OCI-LY1 (cell line): ENCODE data around the gene ALPK3.

ENCODE experiments used
- H2AFZ ChIP-seq: fragments of 200-600 bp; sonication (generic), shearing (Covaris generic); 2 replicates; pipeline ENCODE4 v1.6.0; 2014; ENCODE audit warnings: antibody characterized with exemption, mild to moderate bottlenecking, low read length
- H3F3A ChIP-seq: fragments of 200-600 bp; sonication (generic), shearing (Covaris generic); 2 replicates; pipeline ENCODE4 v1.6.0; 2014; ENCODE audit warnings: mild to moderate bottlenecking, antibody characterized with exemption, low read length, moderate library complexity; ENCODE audit not compliant: insufficient read depth
- H3K27ac ChIP-seq: fragments of 200-600 bp; sonication (generic); 2 replicates; pipeline ENCODE4 v1.5.1; 2014; ENCODE audit warnings: low read length, mixed run types, mild to moderate bottlenecking, low read depth; ENCODE audit not compliant: poor library complexity, severe bottlenecking
- H3K27me3 ChIP-seq: fragments of 200-600 bp; sonication (generic); 2 replicates; pipeline ENCODE4 v1.6.0; 2014; ENCODE audit warnings: antibody characterized with exemption, mild to moderate bottlenecking, low read length, moderate library complexity; ENCODE audit not compliant: insufficient read depth
- H3K36me3 ChIP-seq: fragments of 200-600 bp; sonication (generic); 2 replicates; pipeline ENCODE4 v1.6.1; 2014; ENCODE audit warnings: mild to moderate bottlenecking, antibody characterized with exemption, low read length, moderate library complexity, mixed read lengths; ENCODE audit not compliant: insufficient read depth
- H3K4me1 ChIP-seq: fragments of 200-600 bp; sonication (generic); 2 replicates; pipeline ENCODE4 v1.5.1; 2014; ENCODE audit warnings: mild to moderate bottlenecking, low read length, moderate library complexity; ENCODE audit not compliant: insufficient read depth, severe bottlenecking
- H3K4me2 ChIP-seq: fragments of 200-600 bp; sonication (generic), shearing (Covaris generic); 2 replicates; pipeline ENCODE4 v1.6.1; 2014; ENCODE audit warnings: low read length
- H3K4me3 ChIP-seq: fragments of 200-600 bp; sonication (generic); 2 replicates; pipeline ENCODE4 v1.5.1; 2014; ENCODE audit warnings: low read length, low read depth, mild to moderate bottlenecking, mixed read lengths; ENCODE audit not compliant: poor library complexity, severe bottlenecking
- H3K79me2 ChIP-seq: fragments of 200-600 bp; shearing (Covaris generic); 2 replicates; pipeline ENCODE4 v1.6.1; 2016; ENCODE audit warnings: mixed run types, low read length, mixed read lengths; ENCODE audit not compliant: insufficient read depth
- H3K9ac ChIP-seq: fragments of 200-600 bp; sonication (generic), shearing (Covaris generic); 2 replicates; pipeline ENCODE4 v1.6.1; 2014; ENCODE audit warnings: mild to moderate bottlenecking, low read length, mixed read lengths
- H3K9me2 ChIP-seq: fragments of 200-600 bp; sonication (generic), shearing (Covaris generic); 2 replicates; pipeline ENCODE4 v1.6.1; 2014; ENCODE audit warnings: low read depth, mild to moderate bottlenecking, low read length, mixed read lengths
- H3K9me3 ChIP-seq: fragments of 200-600 bp; shearing (Covaris generic); 2 replicates; pipeline ENCODE4 v1.6.1; 2014; ENCODE audit warnings: low read length, mixed read lengths
- H4K20me1 ChIP-seq: fragments of 200-600 bp; sonication (generic), shearing (Covaris generic); 2 replicates; pipeline ENCODE4 v1.6.0; 2016; ENCODE audit warnings: mild to moderate bottlenecking, low read length; ENCODE audit not compliant: insufficient read depth
- EZH2 ChIP-seq: fragments of 200-600 bp; sonication (generic), shearing (Covaris generic); IDR thresholded peaks from 2 replicates; pipeline ENCODE4 v1.8.0; 2017; ENCODE audit warnings: borderline replicate concordance, mixed run types, mild to moderate bottlenecking, antibody characterized with exemption, low read length, moderate library complexity, mixed read lengths
- TF ChIP-seq, protein P1 (sequence below): fragments of 200-600 bp; sonication (generic), shearing (Covaris generic); IDR thresholded peaks from 2 replicates; pipeline ENCODE4 v1.5.1; 2017; ENCODE audit warnings: mild to moderate bottlenecking, antibody characterized with exemption, low read length, moderate library complexity, mixed read lengths

Gene ALPK3

DNA sequence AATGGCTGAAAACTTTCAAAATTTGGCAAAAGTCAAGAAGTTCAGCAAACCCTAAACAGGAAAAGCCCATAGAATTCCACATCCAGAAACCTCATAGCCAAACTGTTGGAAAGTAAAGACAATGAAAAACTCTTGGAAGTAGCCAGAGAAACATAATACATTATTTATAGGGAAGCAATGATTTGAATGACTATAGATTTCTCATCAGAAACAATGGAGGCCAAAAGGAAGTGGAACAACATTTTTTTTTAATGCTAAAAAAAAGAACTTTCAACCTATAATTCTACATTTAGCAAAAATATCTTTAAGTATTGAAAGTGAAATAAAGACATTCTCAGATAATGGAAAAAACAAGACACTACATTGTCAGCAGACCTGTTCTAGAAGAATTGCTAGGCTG is 30.2 kb downstream of the ALPK3 start:
- H3K9me3 ChIP-seq, result peaks cover 5% of the 10 kb centered on the region; the same call in 1 of the 2 replicates
- no peaks in the 10 kb centered on the region for H3K4me1 ChIP-seq
- no peaks in the 10 kb centered on the region for H4K20me1 ChIP-seq
- no peaks in the 10 kb centered on the region for H3F3A ChIP-seq
- no peaks in the 10 kb centered on the region for H3K36me3 ChIP-seq
- no peaks in the 10 kb centered on the region for H3K9me2 ChIP-seq
- no peak overlapping the region for H3K27ac ChIP-seq
- no peak overlapping the region for H3K4me3 ChIP-seq
- no peaks in the 10 kb centered on the region for H3K79me2 ChIP-seq
- H3K9ac ChIP-seq, result no peak overlapping the region
- H2AFZ ChIP-seq, result no peak overlapping the region
- TF ChIP-seq EZH2, result no peak
- TF ChIP-seq, protein P1, sequence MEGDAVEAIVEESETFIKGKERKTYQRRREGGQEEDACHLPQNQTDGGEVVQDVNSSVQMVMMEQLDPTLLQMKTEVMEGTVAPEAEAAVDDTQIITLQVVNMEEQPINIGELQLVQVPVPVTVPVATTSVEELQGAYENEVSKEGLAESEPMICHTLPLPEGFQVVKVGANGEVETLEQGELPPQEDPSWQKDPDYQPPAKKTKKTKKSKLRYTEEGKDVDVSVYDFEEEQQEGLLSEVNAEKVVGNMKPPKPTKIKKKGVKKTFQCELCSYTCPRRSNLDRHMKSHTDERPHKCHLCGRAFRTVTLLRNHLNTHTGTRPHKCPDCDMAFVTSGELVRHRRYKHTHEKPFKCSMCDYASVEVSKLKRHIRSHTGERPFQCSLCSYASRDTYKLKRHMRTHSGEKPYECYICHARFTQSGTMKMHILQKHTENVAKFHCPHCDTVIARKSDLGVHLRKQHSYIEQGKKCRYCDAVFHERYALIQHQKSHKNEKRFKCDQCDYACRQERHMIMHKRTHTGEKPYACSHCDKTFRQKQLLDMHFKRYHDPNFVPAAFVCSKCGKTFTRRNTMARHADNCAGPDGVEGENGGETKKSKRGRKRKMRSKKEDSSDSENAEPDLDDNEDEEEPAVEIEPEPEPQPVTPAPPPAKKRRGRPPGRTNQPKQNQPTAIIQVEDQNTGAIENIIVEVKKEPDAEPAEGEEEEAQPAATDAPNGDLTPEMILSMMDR, result no peak
- H3K4me2 ChIP-seq, result no peak overlapping the region
- H3K27me3 ChIP-seq, result no peaks in the 10 kb centered on the region

DNA sequence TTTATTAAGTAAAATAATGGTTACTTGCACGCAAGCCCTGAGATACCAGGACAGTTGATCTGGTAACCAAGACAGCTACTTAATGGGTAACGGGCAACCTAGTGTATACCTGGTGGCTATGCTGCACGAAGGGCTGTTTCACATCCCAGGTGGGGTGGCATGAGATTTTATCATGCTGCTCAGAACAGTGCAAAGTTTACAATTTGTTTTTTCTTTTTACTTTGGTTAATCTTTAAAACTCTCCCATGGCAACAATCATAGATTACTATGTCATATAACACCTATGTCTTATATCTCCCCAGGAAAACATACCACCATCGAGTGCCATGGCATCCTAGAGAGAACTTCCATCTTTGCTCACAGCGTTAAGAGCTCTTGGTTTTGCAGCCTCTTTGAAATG is 35.1 kb downstream of the ALPK3 start:
- Histone ChIP-seq H3K4me1 (no peaks in the 10 kb centered on the region), H3K4me3 (no peak overlapping the region), H3K9me3 (peaks cover 3% of the 10 kb centered on the region; the same call in 1 of the 2 replicates), H2AFZ (no peak overlapping the region), H3K27me3 (no peaks in the 10 kb centered on the region), H3K27ac (no peak overlapping the region), H3K36me3 (no peaks in the 10 kb centered on the region), H4K20me1 (no peaks in the 10 kb centered on the region), H3K4me2 (no peak overlapping the region), H3K9me2 (no peaks in the 10 kb centered on the region), H3F3A (no peaks in the 10 kb centered on the region), H3K79me2 (no peaks in the 10 kb centered on the region), H3K9ac (no peak overlapping the region)
- TF ChIP-seq EZH2, result no peak
- TF ChIP-seq, protein P1, result no peak

DNA sequence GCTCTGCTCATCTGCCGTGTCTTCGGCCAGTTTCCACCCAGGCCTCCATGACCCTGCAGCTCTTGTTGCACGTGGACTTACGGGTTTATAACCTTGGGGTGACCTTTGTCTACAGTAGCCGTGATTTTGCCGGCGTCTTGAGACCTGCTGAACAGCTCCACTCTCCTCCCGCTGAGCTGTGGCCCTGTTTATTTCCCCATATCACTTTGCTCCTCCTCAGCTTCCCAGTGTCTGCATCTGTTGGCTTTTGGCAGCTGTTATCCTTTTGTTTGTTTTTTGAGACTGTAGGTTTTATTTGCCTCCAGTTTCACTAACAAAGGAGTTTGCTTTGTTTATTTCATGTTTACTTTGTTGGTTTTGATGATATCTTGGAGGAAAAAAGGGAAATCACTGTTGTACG is 38.0 kb downstream of the ALPK3 start:
- Histone ChIP-seq H3K27me3 (no peaks in the 10 kb centered on the region; the same call in 1 of the 2 replicates), H3K9me3 (no peaks in the 10 kb centered on the region), H3K79me2 (no peaks in the 10 kb centered on the region), H3K9ac (no peak overlapping the region), H2AFZ (no peak overlapping the region), H3K4me3 (no peak overlapping the region), H4K20me1 (no peaks in the 10 kb centered on the region), H3K4me2 (no peak overlapping the region), H3K9me2 (no peaks in the 10 kb centered on the region), H3K4me1 (no peaks in the 10 kb centered on the region), H3K27ac (no peak overlapping the region), H3K36me3 (no peaks in the 10 kb centered on the region), H3F3A (no peaks in the 10 kb centered on the region)
- TF ChIP-seq EZH2, result no peak
- TF ChIP-seq, protein P1, result no peak
